Forelimb muscle (tissue), 1 donor: ENCODE results near the gene CCDC142. TPM values are rescaled to one million over a fixed set of nuclear protein-coding genes. Genes with fewer than 3 reads are reported as not detected.
"Not testable (repeated sequence)": the region's sequence is repeated elsewhere in the genome, so short reads cannot be mapped to it uniquely, and the experiment has no call there.

ENCODE experiments used
- DNase-seq: peaks from one replicate; pipeline ENCODE4 v3.0.0-alpha.2; 2013; ENCODE audit warnings: low read depth
- polyA plus RNA-seq: library from polyadenylated mRNA; unstranded; fragments of 120-200 nt; gene quantifications from one replicate; pipeline ENCODE4 v1.2.1, GENCODE V29; 2013; ENCODE audit not compliant: insufficient read length

CCDC142 gene
- polyA plus RNA-seq, 1 donor, result 9.9 TPM

DNA sequence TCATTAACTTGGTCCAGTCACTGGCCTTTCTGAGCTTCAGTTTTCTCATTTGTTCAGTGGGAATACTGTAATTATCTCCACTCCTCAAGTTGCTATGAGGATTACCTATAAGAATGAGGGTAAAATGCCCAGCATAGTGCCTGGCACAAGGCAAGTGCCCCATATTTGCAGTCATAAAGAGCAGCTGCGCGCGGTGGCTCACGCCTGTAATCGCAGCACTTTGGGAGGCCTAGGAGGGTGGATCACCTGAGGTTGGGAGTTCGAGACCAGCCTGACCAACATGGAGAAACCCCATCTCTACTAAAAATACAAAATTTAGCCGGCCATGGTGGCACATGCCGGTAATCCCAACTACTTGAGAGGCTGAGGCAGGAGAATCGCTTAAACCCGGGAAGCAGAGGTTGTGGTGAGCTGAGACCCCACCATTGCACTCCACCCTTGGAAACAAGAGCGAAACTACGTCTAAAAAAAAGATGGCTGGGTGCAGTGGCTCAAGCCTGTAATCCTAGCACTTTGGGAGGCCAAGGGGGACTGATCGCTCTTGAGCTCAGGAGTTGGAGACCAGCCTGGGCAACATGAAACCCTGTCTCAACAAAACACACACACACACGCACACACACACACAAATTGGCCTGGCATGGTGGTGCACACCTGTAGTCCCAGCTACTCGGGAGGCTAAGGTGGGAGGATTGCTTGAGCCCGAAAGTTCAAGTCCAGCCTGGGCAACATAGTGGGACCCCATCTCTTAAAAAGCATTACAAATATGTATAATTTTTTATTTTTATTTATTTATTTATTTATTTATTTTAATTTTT is 40.1 kb downstream of the CCDC142 start:
- DNase-seq, result not testable (repeated sequence)

DNA sequence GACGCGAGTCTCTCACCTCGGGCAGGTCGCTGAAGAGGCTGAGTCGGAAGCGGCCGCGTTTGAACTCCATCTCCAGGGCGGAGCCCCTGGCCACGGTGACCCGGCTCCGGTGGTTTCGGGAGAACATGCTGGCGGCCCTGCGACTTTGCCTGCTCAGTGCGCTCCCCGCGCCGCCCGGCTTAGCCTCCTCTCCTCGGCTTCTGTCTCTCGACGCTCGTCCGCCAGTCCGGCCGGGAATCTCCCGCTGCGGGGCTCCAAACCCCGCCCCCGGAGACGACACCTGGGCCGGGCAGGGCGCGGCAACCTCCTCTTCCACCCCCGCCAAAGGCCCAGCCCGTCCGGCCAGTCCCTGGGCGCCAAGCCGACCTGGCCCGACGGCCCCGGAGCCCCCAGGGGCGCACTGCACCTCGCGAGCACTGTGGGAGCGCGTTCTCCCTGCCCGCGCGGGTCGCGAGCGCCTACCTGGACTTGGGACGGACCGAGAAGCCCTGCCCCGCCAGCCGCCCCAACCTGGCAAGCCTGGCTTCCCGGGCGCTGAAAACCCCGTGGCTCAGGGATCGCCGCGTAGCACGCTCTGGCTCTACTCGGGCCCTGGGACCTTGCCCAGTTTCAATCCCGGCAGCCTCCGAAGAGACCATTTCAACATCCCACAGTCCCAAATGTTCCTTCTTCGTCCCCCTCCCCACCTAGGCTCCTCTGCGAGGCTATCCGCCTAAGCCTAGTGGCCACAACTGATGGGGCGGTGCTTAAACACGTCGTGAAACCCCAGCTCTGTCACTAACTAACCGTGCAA is 40.9 kb downstream of the CCDC142 start, which contains the start of gene RTKN:
Gene RTKN, minus strand, starts transcription at position 248 of the 793 bp plus-strand sequence. Its CDS starts 121 bp downstream, at position 127.
- DNase-seq, result no peak

DNA sequence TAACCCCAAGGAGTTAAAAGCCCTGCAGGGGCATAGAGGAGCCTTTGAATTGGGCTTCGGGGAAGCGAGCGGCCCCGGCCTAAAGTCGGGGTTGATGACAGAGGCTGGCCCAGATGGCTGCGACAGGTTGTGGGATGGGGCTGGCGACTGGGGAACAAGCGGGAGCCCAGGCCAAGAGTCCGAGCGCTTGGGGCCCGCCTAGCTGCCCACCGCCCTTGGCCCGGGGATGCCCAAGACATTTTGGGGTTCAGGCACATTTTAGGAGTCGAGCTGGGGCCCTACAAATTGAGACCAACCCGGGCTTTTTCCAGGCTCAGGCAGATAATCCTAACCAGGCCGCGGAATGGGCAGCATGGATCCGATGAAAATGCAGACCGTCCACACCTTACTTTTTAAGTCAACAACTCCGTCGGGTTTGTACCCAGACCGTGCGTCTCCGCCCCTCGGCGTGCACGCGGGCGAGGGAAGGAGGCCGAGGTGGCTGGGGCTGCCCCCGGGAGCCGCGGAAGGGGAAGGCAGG is 41.6 kb downstream of the CCDC142 start:
- no peak for DNase-seq

DNA sequence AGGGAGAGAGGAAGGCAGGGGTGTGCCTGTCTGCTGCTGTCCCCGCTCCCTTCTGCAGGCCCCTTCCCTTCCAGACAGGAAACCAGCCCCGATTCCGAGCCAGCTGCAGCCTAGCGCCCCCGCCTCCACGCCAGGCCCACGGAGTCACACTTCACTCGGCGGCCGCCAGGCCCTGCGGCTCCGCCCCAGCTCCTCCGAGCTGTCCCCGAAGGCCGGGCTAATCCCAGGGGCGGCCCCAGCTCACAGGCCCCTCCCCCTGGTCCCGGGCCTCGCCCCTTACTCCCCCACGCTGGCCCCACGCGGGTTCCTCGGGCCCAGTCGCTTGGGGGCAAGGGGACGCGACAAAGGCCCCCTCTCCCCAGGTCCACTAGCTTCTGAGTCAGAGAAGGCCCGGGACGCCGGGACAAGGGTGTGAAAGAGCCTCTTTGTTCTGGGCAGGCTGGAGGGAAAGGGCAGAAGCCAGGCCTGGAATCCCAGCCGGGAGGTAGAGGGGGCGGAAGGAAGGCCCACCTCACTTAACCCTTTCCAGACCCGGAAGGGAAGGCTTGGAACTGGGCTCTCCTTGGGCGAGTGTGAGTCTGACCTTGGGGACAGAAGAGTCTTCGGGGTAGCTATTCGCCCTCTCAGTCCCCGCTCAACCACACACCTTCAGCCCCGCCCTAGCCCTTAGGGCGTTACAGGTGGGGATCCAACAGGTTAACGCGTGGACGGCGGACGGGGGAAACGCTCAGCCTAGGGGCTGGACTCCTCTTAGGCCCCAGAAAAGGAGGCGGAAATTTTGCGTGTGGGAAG is 42.2 kb downstream of the CCDC142 start:
- DNase-seq, result no peak

DNA sequence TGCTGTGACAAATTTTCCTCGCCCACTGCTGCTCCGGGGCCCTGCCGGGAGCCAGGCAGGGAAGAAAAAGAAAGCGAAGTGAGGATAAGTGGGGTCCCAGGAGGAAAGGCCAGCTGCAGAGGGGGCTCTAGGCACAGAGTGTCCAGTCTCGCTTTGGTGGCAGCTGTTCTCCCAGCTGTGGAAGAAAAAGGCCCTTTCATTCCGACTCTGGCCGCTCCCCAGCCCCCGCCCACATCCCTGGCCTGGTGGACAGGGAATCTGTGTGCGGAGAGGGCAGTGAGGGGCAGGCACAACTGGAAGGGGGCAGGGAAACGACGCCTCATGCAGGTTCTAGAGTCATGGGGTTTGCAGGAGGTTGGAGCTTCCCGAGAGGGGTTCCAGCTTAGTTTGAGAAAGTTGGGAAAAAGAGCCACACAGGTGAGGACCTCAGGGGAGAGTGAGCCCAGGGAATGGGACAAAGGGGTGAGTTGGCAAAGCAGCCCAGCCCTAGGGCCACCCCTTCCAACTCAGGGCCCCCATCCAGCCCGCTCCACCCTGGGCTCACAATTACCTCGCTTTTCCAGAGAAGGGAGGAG is 42.9 kb downstream of the CCDC142 start:
- DNase-seq, result no peak

DNA sequence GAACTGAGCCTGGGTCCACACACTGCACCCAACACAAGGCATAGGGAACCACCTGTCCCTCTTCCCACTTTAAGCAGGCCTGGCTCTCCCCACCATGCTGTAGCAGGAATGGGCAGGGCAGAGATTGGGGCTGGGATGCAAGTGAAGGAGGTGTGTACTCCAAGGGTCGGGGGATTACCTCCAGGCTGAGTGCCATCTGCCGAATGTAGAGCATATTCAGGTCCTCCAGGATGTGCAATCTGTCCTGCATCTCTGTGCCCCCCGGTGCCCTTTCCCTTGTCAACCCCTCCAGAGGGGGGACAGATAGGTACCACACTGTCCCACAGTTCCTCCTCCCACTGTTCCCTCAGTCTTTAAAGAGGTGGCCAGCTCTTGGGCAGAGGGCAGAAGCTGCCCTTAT is 43.4 kb downstream of the CCDC142 start:
- DNase-seq, result no peak

DNA sequence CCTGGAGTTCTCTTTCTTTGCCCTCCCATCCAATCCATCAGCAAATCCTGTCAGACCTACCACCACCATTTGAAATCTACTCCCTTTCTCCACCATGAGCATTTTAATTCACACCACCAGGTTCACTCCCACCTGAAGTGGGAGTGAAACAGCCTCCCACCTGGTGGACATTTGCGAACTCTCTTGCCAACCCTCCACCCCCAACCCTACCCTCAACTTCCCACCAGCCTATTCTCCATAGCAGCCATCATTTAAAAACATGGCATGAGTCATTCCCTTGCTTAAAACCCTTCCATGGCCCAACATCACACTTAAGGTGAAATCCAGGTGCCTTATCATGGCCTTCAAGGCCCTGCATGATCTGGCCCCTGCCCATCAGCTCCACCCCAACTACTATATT is 44.5 kb downstream of the CCDC142 start:
- no peak for DNase-seq

DNA sequence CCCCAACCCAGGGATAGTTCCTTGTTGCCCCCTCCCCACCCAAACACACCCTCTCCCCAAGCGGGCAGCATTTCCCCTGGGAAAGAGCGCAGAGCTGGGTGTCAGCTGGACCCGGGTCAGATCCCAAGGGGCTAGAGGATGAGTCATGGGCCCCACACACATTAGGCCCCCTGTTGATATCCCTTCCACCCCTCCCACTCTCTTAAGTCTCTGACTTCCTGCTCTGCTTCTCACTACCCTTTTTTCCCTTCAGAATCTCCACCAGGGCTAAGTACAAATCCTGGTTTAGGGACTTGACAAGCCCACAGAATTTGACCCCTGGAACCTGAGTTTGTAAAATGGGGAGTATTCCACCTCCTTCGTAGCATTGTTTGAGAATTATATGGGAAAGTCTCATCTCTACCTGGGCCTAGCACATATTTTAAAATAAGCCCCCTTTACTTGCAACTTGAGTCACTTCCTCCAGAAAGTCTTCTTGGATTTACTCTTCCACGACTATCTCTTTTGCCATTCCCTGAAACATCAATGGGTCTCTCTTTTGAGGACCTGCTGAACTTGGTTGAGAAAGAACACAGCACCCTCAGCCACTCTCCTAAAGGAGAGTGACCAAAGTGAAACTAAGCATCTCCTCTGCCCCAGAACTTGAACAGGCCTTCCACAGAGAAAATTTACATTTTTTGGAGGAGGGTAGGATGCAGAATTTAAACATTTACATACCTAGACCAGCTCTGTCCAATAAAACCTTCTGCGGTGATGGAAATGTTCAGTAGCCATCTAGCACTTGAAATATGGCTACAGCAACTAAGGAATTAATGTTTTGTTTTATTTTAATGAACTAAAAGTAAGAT is 45.7 kb downstream of the CCDC142 start:
- no peak for DNase-seq

DNA sequence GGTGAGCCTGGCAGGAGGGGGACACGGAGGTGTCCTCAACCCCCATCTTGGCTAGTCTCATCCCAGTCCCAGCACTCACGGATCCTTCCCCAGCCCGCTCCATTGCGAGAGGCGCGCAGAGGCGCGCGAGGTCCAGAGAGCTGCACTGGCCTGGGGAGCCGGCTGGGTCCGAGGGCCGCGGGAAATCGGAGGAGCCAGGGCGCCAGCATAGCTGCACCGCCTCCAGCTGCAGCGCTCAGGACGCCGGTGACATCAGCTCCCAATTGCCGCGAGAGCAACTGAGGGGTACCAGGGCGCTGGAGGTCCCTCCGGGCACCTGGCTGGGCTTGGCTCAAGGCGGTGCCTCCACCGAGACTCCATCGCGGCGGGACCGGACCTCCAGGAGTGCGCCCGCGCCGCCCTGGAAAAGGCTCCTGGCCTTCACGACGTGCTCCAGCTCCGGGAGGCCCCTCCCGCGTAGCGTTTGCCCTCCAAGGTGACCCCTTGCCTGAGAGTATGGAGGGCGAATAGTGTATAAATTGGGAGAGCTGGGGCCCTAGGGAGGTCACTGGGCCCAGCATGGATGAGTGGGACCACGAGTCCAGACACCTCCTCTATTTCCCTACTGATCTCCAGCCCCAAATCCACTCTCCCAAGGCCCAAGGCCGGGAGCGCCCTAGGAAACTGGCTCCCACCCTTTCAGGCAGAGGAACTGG is 46.5 kb downstream of the CCDC142 start:
- no peak for DNase-seq

DNA sequence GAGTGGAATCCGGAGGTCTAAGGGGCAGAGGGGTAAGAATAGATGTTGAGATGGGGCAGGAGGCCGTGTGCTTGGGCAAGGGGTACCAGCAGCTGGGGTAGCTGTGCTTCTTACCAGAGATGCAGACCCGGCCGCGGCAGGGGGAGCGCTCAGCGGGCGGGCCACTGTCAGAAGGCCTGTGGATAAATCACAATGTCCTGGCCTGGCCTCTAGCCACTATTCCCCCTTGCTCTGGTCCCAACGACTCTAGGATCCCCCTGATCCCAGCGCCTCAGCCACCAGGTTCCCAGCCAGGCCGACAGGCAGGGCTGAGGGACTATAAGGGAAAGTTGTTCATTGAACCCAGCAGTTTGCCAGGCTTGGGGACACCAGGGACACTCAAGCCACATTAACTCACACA is 52.3 kb downstream of the CCDC142 start:
- DNase-seq, result no peak

DNA sequence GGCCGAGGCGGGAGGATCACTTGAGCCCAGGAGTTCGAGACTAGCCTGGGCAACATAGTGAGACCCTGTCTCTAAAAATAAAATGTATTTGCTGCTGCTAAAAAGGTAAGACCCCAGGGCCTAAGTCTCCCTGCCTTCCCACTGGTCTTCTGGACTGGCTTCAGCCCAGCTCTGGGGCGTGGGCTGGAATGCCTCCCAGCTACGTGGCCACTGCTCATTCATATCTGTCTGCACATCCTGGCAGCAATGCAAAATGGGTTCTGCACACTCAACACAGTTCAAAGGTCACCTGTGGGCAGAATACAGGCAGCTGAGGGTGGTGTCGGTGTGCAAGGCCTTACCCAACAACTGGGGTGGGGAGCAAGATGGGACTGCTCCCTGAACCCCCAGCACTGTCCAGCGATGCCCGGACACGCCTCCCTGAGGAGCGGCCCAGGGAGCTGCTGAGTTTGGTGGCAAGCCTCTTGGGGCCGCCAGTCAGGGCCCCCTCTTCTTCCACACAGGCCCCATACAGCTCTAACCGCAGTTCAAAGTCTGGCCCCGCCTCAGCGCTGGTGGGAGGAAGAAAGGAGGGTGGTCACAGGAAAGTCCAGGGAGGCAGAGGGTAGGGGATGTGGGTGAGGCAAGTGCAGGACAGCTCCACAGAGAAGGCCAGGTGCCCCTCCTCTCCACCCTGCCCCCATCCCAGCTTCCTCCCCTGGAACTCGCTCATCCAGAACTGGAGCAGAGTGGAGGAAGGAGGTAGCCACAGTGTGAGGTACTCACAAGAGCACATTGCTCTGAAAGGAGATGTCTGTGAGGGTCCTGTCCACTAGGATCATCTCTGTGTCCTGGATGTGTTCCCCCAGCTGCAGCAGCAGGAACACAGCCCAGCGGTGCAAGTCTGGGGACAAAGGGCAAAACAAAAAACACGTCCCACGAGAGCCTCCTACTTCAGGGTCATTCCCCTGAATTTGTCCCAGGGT is 53.0 kb downstream of the CCDC142 start:
- DNase-seq, result no peak

DNA sequence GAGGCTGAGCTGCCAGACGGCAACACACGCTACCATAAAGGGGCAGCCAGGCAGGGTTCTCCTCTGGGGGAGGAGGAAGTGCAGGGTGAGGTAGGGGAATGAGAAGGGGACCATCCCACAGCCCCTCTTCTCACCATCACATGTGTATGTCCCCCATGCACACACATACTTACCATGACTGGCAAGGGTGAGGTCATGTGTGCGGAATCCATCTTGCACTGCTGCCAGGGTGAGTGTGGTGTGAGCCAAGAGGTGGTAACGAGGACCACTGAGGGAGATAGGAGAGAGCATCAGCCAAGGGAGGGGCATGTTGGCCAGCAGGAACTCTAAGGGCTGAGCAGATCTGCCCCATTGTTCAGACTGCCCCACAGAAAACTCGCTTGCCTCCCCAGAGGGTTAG is 54.1 kb downstream of the CCDC142 start:
- no peak for DNase-seq

DNA sequence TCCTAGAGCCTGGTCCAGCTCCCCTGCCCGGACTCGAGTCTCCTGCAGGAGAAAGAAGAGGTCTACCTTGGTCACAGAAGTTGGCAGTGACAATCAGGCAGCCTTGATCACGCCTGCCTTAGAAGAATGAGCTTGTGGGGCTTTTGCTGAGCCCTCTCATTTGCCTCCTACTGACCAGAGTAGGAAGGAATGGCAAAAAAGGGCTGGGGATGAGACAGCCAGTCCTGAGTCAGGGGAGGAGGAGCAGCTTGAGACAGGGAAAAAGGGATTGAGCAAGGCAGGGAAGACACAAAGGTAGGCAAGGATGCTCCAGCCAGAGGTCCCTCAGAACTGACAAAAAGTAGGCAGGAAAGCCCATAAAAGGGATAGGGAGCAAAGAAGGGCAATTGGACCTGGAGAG is 55.2 kb downstream of the CCDC142 start:
- no peak for DNase-seq

DNA sequence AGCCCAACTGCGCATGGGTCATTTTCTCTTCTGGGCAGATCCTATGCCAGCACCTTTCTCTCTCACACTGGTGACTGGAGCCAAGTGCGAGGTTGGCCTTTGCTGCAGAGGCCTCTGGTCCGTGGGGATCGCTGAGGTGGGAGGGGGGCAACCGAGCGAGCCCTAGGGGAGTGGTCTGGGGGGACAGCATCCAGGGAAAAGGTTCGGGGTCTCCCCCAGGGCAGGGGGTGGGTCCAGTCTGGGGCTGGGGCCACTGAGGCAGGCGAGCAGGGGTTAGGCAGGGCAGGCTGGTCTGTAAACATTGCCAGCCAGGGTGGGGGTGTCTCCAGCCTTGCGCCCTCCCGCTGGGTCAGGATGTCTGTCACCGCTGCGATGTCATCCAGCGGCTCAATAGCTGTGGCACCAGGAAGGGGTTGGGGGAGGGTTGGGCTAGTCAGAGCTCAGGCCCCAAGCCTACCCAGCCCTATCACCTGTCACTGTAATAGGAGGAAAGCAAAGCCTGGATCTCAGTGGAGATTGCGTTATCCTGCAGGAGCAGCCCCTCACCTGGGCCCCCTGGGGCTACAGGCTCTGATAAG is 56.5 kb downstream of the CCDC142 start:
- no peak for DNase-seq

DNA sequence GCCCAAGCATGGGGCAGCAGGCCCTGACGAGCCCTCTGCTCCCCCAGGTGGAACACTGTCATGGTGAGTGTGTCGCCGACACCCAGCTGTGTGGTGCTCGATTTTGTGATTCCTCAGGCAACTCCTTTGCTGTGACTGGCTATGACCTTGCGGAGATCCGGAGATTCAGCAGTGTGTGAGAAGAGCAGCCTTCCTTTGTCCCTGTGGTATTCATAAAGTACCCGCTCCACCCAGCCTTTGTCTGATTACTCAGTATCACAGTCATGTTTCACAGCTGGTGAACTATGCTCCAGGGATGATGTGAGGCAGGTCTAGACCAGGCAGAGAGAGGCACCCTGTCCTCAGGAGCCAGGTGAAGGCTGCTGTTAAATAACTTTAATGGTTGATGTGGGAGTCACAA is 57.3 kb downstream of the CCDC142 start:
- no peak for DNase-seq

DNA sequence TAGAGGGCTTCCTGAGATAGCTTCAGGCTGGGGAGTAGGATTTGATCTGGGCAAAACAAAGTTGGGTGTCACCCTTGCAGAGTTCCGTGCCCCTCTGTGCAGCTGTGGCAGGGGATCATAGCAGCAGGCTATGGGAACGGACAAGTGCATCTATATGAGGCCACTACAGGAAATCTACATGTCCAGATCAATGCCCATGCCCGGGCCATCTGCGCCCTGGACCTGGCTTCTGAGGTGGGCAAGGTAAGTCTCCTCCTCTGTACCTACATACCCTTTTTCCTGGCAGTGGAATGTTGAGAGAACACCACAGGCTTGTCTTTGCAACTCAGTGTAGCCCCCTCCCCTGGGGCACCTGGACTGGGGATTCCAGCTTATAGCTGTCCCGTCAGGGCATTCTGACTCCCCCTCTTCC is 57.8 kb downstream of the CCDC142 start:
- no peak for DNase-seq

DNA sequence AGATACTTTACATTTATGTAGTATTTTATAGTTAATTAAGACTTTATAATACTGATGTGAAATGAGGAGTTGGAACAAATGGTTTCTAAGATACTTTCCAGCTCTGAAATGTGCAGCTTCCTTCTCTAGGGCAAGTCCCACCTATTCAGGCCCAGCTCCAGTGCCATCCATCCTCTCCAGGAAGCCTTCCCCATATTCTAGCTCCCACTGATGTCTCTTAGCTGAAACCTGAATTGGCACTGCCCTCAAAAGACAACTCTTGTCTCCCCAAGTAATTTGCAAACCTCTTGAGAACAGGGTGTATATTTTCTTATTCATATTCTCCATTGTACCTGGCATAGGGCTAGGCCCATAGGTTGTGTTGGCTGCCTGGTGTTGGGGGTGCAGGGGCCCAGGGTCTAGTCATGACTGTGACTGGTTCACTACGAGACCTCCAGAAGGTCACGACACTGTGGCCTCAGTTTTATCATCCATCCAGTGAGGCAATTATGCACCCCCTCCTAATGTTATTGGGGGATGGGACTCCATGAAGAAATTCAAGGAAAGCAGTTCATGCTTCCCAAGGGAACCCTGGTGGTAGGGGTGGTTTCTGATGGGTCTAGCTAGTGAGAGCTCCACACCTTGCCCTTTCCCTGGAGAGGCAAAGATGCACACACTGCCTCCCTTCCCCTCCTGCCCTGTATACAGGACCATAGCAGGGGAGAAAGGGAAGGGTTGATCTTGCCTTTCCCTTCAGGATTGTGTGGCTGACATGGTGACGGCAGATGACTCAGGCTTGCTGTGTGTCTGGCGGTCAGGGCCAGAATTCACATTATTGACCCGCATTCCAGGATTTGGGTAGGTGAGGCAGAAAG is 58.4 kb downstream of the CCDC142 start:
- DNase-seq, result no peak
